B cell (primary cell): ENCODE data around the gene CBL.

Source experiments
- CTCF ChIP-seq: fragments of 200-600 bp; IDR thresholded peaks from one replicate; pipeline ENCODE4 v1.8.0; 2022; ENCODE audit warnings: antibody characterized with exemption, mild to moderate bottlenecking
- EZH2 ChIP-seq: IDR thresholded peaks from 2 replicates; pipeline ENCODE4 v1.6.1; 2012; ENCODE audit warnings: borderline replicate concordance, low read depth, mild to moderate bottlenecking, moderate library complexity, low read length; ENCODE audit not compliant: insufficient read depth, poor library complexity, severe bottlenecking

GRCh38 chr11:119307219-119307618 lies 101.1 kb downstream of the CBL start:
- TF ChIP-seq CTCF (no peak), EZH2 (no peak)
